CD4-positive, alpha-beta T cell (primary cell): ENCODE measurements around the gene BMPR1A. TPM values are rescaled to one million over a fixed set of nuclear protein-coding genes. Genes with fewer than 3 reads are reported as not detected.
"Not testable (repeated sequence)": the region's sequence is repeated elsewhere in the genome, so short reads cannot be mapped to it uniquely, and the experiment has no call there.

Experiments used
- ATAC-seq: fragments of 200-7000 bp; cut with Tn5 transposase; one replicate; pipeline ENCODE4 v1.10.0; 2022; ENCODE audit warnings: mild to moderate bottlenecking; ENCODE audit not compliant: poor library complexity
- CTCF ChIA-PET: fragments of 350-600 bp; sonication (Branson Sonifier 250); formaldehyde crosslinking; loops from one replicate; lab custom pipeline; 2021; ENCODE audit warnings: antibody characterized with exemption, inconsistent platforms; lab: Charles Lee
- POLR2A ChIA-PET: fragments of 350-600 bp; sonication (Branson Sonifier 250); formaldehyde crosslinking; loops from one replicate; lab custom pipeline; 2021; ENCODE audit warnings: antibody characterized with exemption, inconsistent platforms; lab: Charles Lee
- DNase-seq, 14 experiments: peaks; one replicate each; pipeline ENCODE4 v3.0.0-alpha.2; 2013 to 2020; ENCODE audit warnings: mixed read lengths in 2 of 14
- H3K27ac ChIP-seq, 2 donors: one replicate each; pipeline versions ENCODE4 v1.5.1 to v1.7.0; 2013; ENCODE audit warnings: low read length in 2 of 2, low read depth in 1 of 2, mild to moderate bottlenecking in 1 of 2
- H3K27me3 ChIP-seq, 2 experiments: 1 replicate in 1 of 2; 2 replicates in 1 of 2; pipeline versions ENCODE4 v1.6.1 to v1.7.0; 2013; ENCODE audit warnings: low read length in 2 of 2, control low read depth in 1 of 2, mild to moderate bottlenecking in 1 of 2, moderate library complexity in 1 of 2; ENCODE audit not compliant: insufficient read depth in 2 of 2, control insufficient read depth in 1 of 2
- H3K36me3 ChIP-seq: one replicate; pipeline ENCODE4 v1.6.1; 2013; ENCODE audit warnings: low read length, control low read depth; ENCODE audit not compliant: insufficient read depth
- H3K4me1 ChIP-seq: one replicate; pipeline ENCODE4 v1.6.1; 2013; ENCODE audit warnings: low read length, control low read depth; ENCODE audit not compliant: insufficient read depth
- H3K4me3 ChIP-seq: one replicate; pipeline ENCODE4 v1.5.1; 2013; ENCODE audit warnings: mild to moderate bottlenecking, low read length, moderate library complexity
- H3K9me3 ChIP-seq, 2 experiments: 1 replicate in 1 of 2; 2 replicates in 1 of 2; pipeline versions ENCODE4 v1.6.1 to v1.7.0; 2013; ENCODE audit warnings: low read length in 2 of 2, mild to moderate bottlenecking in 2 of 2, control low read depth in 1 of 2, moderate library complexity in 1 of 2; ENCODE audit not compliant: control insufficient read depth in 1 of 2, insufficient read depth in 1 of 2
- H3K27ac Mint-ChIP-seq: one replicate; pipeline ENCODE4 v1.8.0; 2020; ENCODE audit warnings: mixed read lengths
- H3K27me3 Mint-ChIP-seq: one replicate; pipeline ENCODE4 v1.8.0; 2021; ENCODE audit warnings: mixed read lengths
- H3K36me3 Mint-ChIP-seq: one replicate; pipeline ENCODE4 v1.8.0; 2021; ENCODE audit warnings: low read depth, mixed read lengths
- H3K4me1 Mint-ChIP-seq: one replicate; pipeline ENCODE4 v1.8.0; 2021; ENCODE audit warnings: low read depth, mixed read lengths
- H3K4me3 Mint-ChIP-seq: one replicate; pipeline ENCODE4 v1.8.0; 2020; ENCODE audit warnings: mild to moderate bottlenecking, mixed read lengths
- H3K9me3 Mint-ChIP-seq: one replicate; pipeline ENCODE4 v1.8.0; 2020; ENCODE audit warnings: mixed read lengths
- CTCF ChIP-seq: fragments of 200-600 bp; IDR thresholded peaks from one replicate; pipeline ENCODE4 v1.8.0; 2022; ENCODE audit warnings: antibody characterized with exemption, mild to moderate bottlenecking
- intact Hi-C, 2 experiments: fragments of 100-400 bp; cut with DNase I in 1 of 2; cut with micrococcal nuclease in 1 of 2; formaldehyde crosslinking; loops; one replicate each; pipeline versions ENCODE4 v1.15.1 to v1.9.0; 2023 to 2025; cut with DNase I, micrococcal nuclease
- total RNA-seq, 174 experiments: library from RNA in 2 of 174; stranded (reverse) in 2 of 174; gene quantifications; one replicate each; pipeline ENCODE4 v1.2.3 and lab custom pipeline; 2021 to 2026

The BMPR1A gene
- total RNA-seq, 2 experiments from 2014 or later = 1.9 to 2.6 TPM

- Mint-ChIP-seq H3K27me3 (no peaks in the 10 kb centered on the region), H3K27ac (no peak overlapping the region), H3K9me3 (no peaks in the 10 kb centered on the region), H3K4me3 (no peak overlapping the region), H3K4me1 (no peaks in the 10 kb centered on the region), H3K36me3 (no peaks in the 10 kb centered on the region)
- DNase-seq = no peak
- no peak overlapping the region for H3K27ac ChIP-seq
- CTCF ChIA-PET = no interaction called here
- H3K4me1 ChIP-seq = no peaks in the 10 kb centered on the region
- H3K4me3 ChIP-seq = no peak overlapping the region
- TF ChIP-seq CTCF = no peak
- no peak for ATAC-seq
- POLR2A ChIA-PET = no interaction called here
- no peaks in the 10 kb centered on the region for H3K27me3 ChIP-seq
- no peaks in the 10 kb centered on the region for H3K9me3 ChIP-seq
- H3K36me3 ChIP-seq = no peaks in the 10 kb centered on the region
- intact Hi-C loops = no loop called here
Measured at GRCh38 chr10:86932674-86933073, 176.3 kb downstream of the BMPR1A start.

GRCh38 chr10:86934162-86934711, 177.8 kb downstream of the BMPR1A start:
- H3K9me3 ChIP-seq, intact Hi-C loops, H3K27me3 ChIP-seq, ATAC-seq, H3K27me3 Mint-ChIP-seq, H3K4me1 Mint-ChIP-seq, H3K27ac Mint-ChIP-seq, CTCF ChIA-PET, H3K4me3 Mint-ChIP-seq, H3K4me1 ChIP-seq, POLR2A ChIA-PET, H3K36me3 ChIP-seq, DNase-seq, H3K4me3 ChIP-seq, H3K9me3 Mint-ChIP-seq, H3K27ac ChIP-seq, H3K36me3 Mint-ChIP-seq: not testable (repeated sequence)

- no peak for TF ChIP-seq CTCF
- H3K36me3 ChIP-seq = no peaks in the 10 kb centered on the region
- no peaks in the 10 kb centered on the region for H3K9me3 ChIP-seq
- no peaks in the 10 kb centered on the region for H3K27me3 Mint-ChIP-seq
- POLR2A ChIA-PET = no interaction called here
- peaks cover 5% of the 10 kb centered on the region for H3K4me1 ChIP-seq
- no peak overlapping the region for H3K4me3 ChIP-seq
- no peak for DNase-seq
- CTCF ChIA-PET = interaction anchor here (1.6 to 2.7 kb wide), 2 partner anchors 24 to 30 kb away, joined by 6 to 16 read pairs; no protein-coding TSS in a partner anchor
- intact Hi-C loops = loop anchor here in 1 of 2 experiments (5.0 kb wide), 1 partner anchor 215 kb away; no protein-coding TSS in a partner anchor
- no peak for ATAC-seq
- no peak overlapping the region for H3K4me3 Mint-ChIP-seq
- no peaks in the 10 kb centered on the region for H3K4me1 Mint-ChIP-seq
- H3K27ac Mint-ChIP-seq = no peak overlapping the region
- H3K27ac ChIP-seq = no peak overlapping the region
- no peaks in the 10 kb centered on the region for H3K9me3 Mint-ChIP-seq
- no peaks in the 10 kb centered on the region for H3K36me3 Mint-ChIP-seq
- H3K27me3 ChIP-seq = no peaks in the 10 kb centered on the region
Measured at GRCh38 chr10:86936661-86937501, 180.5 kb downstream of the BMPR1A start.
